H9 (cell line): ENCODE data around the gene SEMG2. TPM values are rescaled to one million over a fixed set of nuclear protein-coding genes. Genes with fewer than 3 reads are reported as not detected.

Experiments used
- DNase-seq: peaks from one replicate; pipeline ENCODE4 v3.0.0-alpha.2; 2017
- H2AFZ ChIP-seq: one replicate; pipeline ENCODE4 v1.6.1; 2013; ENCODE audit warnings: mild to moderate bottlenecking, low read length, control low read depth, moderate library complexity
- H2AK5ac ChIP-seq: 2 replicates; pipeline ENCODE4 v1.6.1; 2013; ENCODE audit warnings: low read length, control low read depth, mixed read lengths; ENCODE audit not compliant: insufficient read length
- H2BK120ac ChIP-seq: one replicate; pipeline ENCODE4 v1.6.1; 2013; ENCODE audit warnings: low read depth, mild to moderate bottlenecking, low read length, control low read depth, inconsistent platforms; ENCODE audit not compliant: poor library complexity, severe bottlenecking
- H2BK12ac ChIP-seq: 2 replicates; pipeline ENCODE4 v1.6.1; 2013; ENCODE audit warnings: low read length, control low read depth, mixed read lengths, low read depth; ENCODE audit not compliant: insufficient read length
- H2BK15ac ChIP-seq: 2 replicates; pipeline ENCODE4 v1.6.1; 2013; ENCODE audit warnings: low read depth, low read length, control low read depth
- H2BK20ac ChIP-seq: one replicate; pipeline ENCODE4 v1.6.1; 2013; ENCODE audit warnings: low read depth, mild to moderate bottlenecking, low read length, control low read depth, inconsistent platforms; ENCODE audit not compliant: poor library complexity, severe bottlenecking
- H2BK5ac ChIP-seq: 2 replicates; pipeline ENCODE4 v1.6.1; 2013; ENCODE audit warnings: low read length, control low read depth, mixed read lengths; ENCODE audit not compliant: insufficient read length
- H3K14ac ChIP-seq: 2 replicates; pipeline ENCODE4 v1.6.1; 2013; ENCODE audit warnings: low read length, control low read depth; ENCODE audit not compliant: insufficient read depth
- H3K18ac ChIP-seq: 2 replicates; pipeline ENCODE4 v1.6.1; 2013; ENCODE audit warnings: low read depth, mild to moderate bottlenecking, mixed read lengths, low read length, control low read depth; ENCODE audit not compliant: insufficient read length
- H3K23ac ChIP-seq: 2 replicates; pipeline ENCODE4 v1.6.1; 2013; ENCODE audit warnings: low read length, control low read depth, mixed read lengths, low read depth; ENCODE audit not compliant: insufficient read length
- H3K23me2 ChIP-seq: 2 replicates; pipeline ENCODE4 v1.6.1; 2013; ENCODE audit warnings: low read depth, mild to moderate bottlenecking, mixed read lengths, low read length, control low read depth; ENCODE audit not compliant: insufficient read length, poor library complexity, severe bottlenecking
- H3K27ac ChIP-seq: 2 replicates; pipeline ENCODE4 v1.5.1; 2013; ENCODE audit warnings: low read length, control low read depth, mixed read lengths, low read depth; ENCODE audit not compliant: insufficient read length
- H3K27me3 ChIP-seq: 2 replicates; pipeline ENCODE4 v1.6.1; 2013; ENCODE audit warnings: low read length, control low read depth, inconsistent platforms; ENCODE audit not compliant: insufficient read depth
- H3K4ac ChIP-seq: 2 replicates; pipeline ENCODE4 v1.6.1; 2013; ENCODE audit warnings: low read depth, mild to moderate bottlenecking, control low read depth, inconsistent platforms, low read length, moderate library complexity
- H3K4me1 ChIP-seq: 2 replicates; pipeline ENCODE4 v1.6.1; 2013; ENCODE audit warnings: low read length, control low read depth, inconsistent platforms; ENCODE audit not compliant: insufficient read depth
- H3K4me2 ChIP-seq: 2 replicates; pipeline ENCODE4 v1.6.1; 2013; ENCODE audit warnings: low read length, control low read depth, mixed read lengths; ENCODE audit not compliant: insufficient read length, insufficient read depth
- H3K56ac ChIP-seq: 2 replicates; pipeline ENCODE4 v1.6.1; 2013; ENCODE audit warnings: low read depth, mild to moderate bottlenecking, mixed read lengths, low read length, control low read depth; ENCODE audit not compliant: insufficient read length
- H3K79me1 ChIP-seq: 2 replicates; pipeline ENCODE4 v1.6.1; 2013; ENCODE audit warnings: low read depth, mild to moderate bottlenecking, moderate library complexity, low read length, control low read depth, inconsistent platforms; ENCODE audit not compliant: insufficient read depth, poor library complexity, severe bottlenecking
- H3K79me2 ChIP-seq: 2 replicates; pipeline ENCODE4 v1.6.1; 2013; ENCODE audit warnings: low read length, control low read depth, inconsistent platforms; ENCODE audit not compliant: insufficient read depth
- H3K9ac ChIP-seq: 2 replicates; pipeline ENCODE4 v1.6.1; 2013; ENCODE audit warnings: low read length, control low read depth, mixed read lengths; ENCODE audit not compliant: insufficient read length; ENCODE audit errors: extremely low read depth
- H3K9me3 ChIP-seq: one replicate; pipeline ENCODE4 v1.6.1; 2013; ENCODE audit warnings: low read depth, low read length, inconsistent platforms; ENCODE audit not compliant: control insufficient read depth
- H3T11ph ChIP-seq: one replicate; pipeline ENCODE4 v1.6.1; 2013; ENCODE audit warnings: mild to moderate bottlenecking, low read length, control low read depth, inconsistent platforms
- H4K20me1 ChIP-seq: one replicate; pipeline ENCODE4 v1.6.1; 2013; ENCODE audit not compliant: control insufficient read depth, insufficient read length, insufficient read depth
- H4K5ac ChIP-seq: 2 replicates; pipeline ENCODE4 v1.6.1; 2013; ENCODE audit warnings: low read depth, mild to moderate bottlenecking, mixed read lengths, low read length, control low read depth; ENCODE audit not compliant: insufficient read length
- H4K8ac ChIP-seq: replicated peaks from 2 replicates; pipeline ENCODE4 v1.6.1; 2013; ENCODE audit warnings: low read length, control low read depth, mixed read lengths, low read depth; ENCODE audit not compliant: insufficient read length
- H4K91ac ChIP-seq: 2 replicates; pipeline ENCODE4 v1.6.1; 2013; ENCODE audit warnings: low read depth, mild to moderate bottlenecking, moderate library complexity, mixed read lengths, low read length, control low read depth; ENCODE audit not compliant: insufficient read length
- H3K27ac Mint-ChIP-seq, 3 experiments: 2 replicates in 2 of 3; 3 replicates in 1 of 3; pipeline ENCODE4 v1.8.0; 2020 to 2021; ENCODE audit warnings: mixed read lengths in 3 of 3, mild to moderate bottlenecking in 1 of 3, moderate library complexity in 1 of 3
- H3K27me3 Mint-ChIP-seq: 2 replicates; pipeline ENCODE4 v1.8.0; 2021; ENCODE audit warnings: low read depth, mild to moderate bottlenecking, moderate library complexity, mixed read lengths
- H3K36me3 Mint-ChIP-seq, 3 experiments: 2 replicates in 2 of 3; 3 replicates in 1 of 3; pipeline ENCODE4 v1.8.0; 2020 to 2021; ENCODE audit warnings: low read depth in 3 of 3, mixed read lengths in 3 of 3; ENCODE audit not compliant: insufficient read depth in 1 of 3
- H3K4me1 Mint-ChIP-seq, 2 experiments: 2 replicates each; pipeline ENCODE4 v1.8.0; 2020; ENCODE audit warnings: mixed read lengths in 2 of 2
- H3K4me3 Mint-ChIP-seq, 2 experiments: 2 replicates in 1 of 2; 3 replicates in 1 of 2; pipeline ENCODE4 v1.8.0; 2020 to 2021; ENCODE audit warnings: mild to moderate bottlenecking in 2 of 2, mixed read lengths in 2 of 2, moderate library complexity in 1 of 2
- H3K9me3 Mint-ChIP-seq, 2 experiments: 2 replicates in 1 of 2; 3 replicates in 1 of 2; pipeline ENCODE4 v1.8.0; 2020; ENCODE audit warnings: mild to moderate bottlenecking in 2 of 2, mixed read lengths in 2 of 2, moderate library complexity in 1 of 2
- CTCF ChIP-seq: fragments of 200-600 bp; sonication (generic); conservative IDR thresholded peaks from 3 replicates; pipeline ENCODE4 v1.8.0; 2021; ENCODE audit warnings: antibody characterized with exemption, mild to moderate bottlenecking
- WGBS: extraction: QIAGEN DNeasy Blood & Tissue Kit; methylation state at CpG from one replicate; pipeline ENCODE4 v1.1.7; 2013; ENCODE audit warnings: missing lambda C conversion rate, low lambda C conversion rate, mixed read lengths; ENCODE audit not compliant: insufficient read length; ENCODE audit errors: extremely low coverage; 5-methylcytosine and 5-hydroxymethylcytosine counted together
- total RNA-seq: library from RNA; stranded (reverse); gene quantifications from 2 replicates; pipeline ENCODE4 v1.2.1, GENCODE V29; 2021

Gene SEMG2
- total RNA-seq, 1 experiment from 2014 or later, result not detected

- Histone ChIP-seq H2BK20ac (no peak overlapping the region), H3K4me1 (no peaks in the 10 kb centered on the region), H3K18ac (no peak overlapping the region), H3K4me2 (no peak overlapping the region), H4K8ac (no peak overlapping the region), H2BK5ac (no peak overlapping the region), H3K14ac (no peak overlapping the region), H3K27ac (no peak overlapping the region), H2BK15ac (no peak overlapping the region), H3K27me3 (no peaks in the 10 kb centered on the region), H3K23me2 (no peaks in the 10 kb centered on the region), H2BK12ac (no peak overlapping the region), H2AFZ (no peak overlapping the region), H2BK120ac (no peak overlapping the region), H3K56ac (no peak overlapping the region), H3K9ac (no peak overlapping the region), H3K23ac (no peak overlapping the region), H4K20me1 (no peaks in the 10 kb centered on the region), H3T11ph (no peak overlapping the region), H3K4ac (no peak overlapping the region), H4K91ac (no peak overlapping the region), H4K5ac (no peak overlapping the region), H3K79me2 (no peaks in the 10 kb centered on the region; the same call in 1 of the 2 replicates), H2AK5ac (no peak overlapping the region), H3K9me3 (no peaks in the 10 kb centered on the region), H3K79me1 (no peaks in the 10 kb centered on the region)
- Mint-ChIP-seq H3K4me3 (no peak overlapping the region), H3K27ac (no peak overlapping the region), H3K9me3 (no peaks in the 10 kb centered on the region), H3K4me1 (no peaks in the 10 kb centered on the region), H3K36me3 (no peaks in the 10 kb centered on the region), H3K27me3 (peaks cover 6% of the 10 kb centered on the region)
- no peak for TF ChIP-seq CTCF
- WGBS, result no CpG with 5 or more reads among the region's 3 CpGs
- no peak for DNase-seq
Observed at GRCh38 chr20:45189861-45190260, 31.3 kb upstream of the SEMG2 start.
